Measurements from ENCODE around the gene CFAP20.

CFAP20 gene

DNA sequence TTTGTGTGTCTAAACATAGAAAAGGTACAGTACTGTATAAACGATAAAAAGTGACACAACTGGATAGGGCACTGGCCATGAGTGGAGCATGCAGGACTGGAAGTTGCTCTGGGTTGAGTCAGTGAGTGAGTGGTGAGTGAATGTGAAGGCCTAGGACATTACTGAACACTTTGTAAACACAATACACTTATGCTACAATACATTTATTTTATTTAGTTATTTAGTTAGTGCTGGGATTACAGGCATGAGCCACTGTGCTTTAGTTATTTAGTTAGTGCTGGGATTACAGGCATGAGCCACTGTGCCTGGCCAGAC, 4.6 kb downstream of the CFAP20 start:
- DNase-seq (ENCODE audit: low read depth): no peak

DNA sequence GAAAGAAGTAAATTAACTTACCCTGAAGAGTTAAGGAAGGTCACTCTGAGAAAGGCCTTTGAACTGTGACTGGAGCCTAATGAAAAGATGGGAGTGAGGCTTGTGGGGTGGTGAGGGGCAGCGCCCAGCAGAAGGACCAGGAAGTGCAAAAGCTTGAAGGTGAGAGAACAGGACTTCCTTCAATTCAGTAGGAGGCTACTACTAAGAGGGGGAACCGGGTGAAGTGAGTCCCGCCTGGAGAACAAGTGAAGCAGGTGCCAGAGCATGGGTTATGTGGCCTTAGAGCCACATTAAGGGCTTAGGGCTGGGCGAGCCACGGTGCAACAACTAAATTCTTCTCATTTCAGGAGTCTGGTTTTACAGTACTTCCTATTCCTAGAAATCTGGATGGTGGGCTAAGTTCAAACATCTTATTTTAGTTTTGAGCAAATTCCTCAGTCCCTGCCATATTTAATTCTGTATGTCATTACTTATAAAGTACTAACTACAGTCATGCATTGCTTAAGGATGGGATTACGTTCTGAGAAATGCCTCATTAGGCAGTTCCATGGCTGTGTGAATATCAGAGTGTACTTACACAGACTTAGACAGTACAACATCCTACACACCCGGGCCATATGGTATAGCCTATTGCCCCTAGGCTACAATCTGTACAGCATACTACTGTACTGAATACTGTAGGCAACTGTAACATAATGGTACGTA, 5.1 kb downstream of the CFAP20 start:
- no peak for DNase-seq (ENCODE audit: low read depth)

DNA sequence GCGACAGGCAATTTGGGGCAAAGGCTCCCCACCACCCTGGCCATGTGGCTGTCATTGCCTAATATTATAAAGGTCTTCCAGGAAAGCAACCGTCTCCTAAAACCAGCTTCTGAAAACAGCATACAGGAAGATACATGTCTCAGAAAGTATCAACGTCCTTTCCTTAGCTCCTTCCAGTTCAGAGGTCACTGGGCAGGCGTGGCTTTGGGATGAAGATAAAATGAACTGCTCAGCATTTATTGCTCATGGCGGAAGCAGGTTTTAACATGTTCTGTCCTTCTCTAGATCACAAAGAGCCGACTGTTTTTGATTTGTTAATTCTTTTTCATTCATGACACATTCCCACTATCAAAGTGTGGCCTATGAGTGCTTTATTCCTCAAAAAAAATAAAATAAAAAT, 8.0 kb downstream of the CFAP20 start:
- no peak for DNase-seq (ENCODE audit: low read depth)

DNA sequence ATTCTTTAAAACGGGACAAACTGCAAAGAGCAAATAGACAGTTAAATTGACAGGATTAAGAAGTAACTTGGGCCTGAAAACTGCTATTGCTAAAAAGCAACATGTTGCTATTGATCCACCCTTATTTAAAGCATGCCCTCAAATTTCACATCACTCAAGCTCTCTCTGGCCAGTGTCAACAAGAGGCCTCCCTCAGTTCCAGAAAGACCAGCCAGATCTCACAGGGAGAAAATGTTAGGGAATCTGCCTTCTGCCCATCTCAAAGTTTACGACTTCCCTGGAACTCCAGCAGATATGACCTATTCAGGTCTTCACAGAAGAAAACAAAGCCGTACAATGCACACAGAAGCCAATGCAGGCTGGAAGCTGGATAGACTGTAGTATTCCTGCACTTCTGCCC, 8.9 kb downstream of the CFAP20 start:
- no peak for DNase-seq (ENCODE audit: low read depth)

DNA sequence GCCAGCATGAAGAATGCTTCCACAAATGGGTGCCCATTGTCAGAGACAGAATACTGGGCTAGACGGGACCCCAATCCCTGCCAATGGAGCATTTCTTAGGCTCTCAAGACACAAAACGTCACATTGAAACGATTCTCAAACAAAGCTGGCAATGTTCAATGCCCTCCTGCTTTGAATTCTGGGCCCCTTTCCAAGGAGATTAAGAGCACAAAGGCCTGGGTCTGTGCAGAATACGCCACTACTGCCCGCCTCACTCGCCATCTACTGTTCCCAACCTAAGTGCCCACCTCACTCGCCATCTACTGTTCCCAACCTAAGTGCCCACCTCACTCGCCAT, 9.7 kb downstream of the CFAP20 start:
- DNase-seq (ENCODE audit: low read depth): no peak

DNA sequence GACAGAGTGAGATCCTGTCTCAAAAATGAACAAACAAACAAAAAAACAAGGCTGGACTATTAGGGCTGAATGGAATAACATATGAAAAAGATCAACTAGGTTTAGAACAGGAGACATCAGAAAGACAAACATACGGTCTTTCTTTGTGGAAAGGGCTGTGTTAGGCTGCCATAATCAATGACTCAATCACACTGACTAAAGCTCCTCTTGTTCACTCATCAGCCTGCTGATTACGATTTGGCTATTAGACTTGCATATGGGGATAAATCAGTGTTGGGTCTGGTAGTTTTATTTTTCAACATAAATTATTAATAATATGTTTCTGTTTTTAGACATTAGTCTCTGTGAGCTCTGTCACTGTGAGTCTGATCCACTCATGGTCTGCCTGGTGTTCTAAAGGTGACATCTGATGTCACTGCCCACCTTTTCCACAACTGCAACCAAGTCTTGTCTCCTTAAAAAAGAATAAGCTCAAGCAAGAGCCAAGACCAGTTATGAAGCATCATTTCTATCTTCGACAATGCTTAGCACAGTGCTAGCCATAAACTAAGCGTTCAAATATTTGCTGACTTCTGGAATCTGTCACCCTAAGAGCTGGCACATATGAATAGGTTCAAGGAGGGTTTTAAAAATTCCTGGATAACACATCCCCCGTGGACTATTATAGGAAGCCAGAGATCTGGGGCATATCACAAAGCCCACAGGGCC, 10.2 kb downstream of the CFAP20 start:
- DNase-seq (ENCODE audit: low read depth): no peak

DNA sequence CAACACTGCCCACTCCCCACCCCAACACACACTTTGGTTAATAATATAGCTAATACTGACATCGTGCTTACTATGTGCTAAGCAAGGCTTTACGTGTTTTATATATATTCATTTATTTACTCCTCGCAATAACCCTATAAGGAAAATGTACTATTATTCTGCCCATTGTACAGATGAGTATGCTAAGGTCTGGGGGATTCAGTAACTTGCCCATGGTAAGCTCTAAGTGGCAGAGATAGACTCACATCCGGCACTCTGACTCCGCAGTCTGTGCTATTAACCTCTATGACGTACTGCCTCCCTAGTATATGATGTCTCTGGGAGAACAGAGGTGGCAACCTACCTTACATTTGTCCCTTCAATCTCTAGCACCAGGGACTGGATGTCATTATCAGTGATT, 12.7 kb downstream of the CFAP20 start:
- no peak for DNase-seq (ENCODE audit: low read depth)

DNA sequence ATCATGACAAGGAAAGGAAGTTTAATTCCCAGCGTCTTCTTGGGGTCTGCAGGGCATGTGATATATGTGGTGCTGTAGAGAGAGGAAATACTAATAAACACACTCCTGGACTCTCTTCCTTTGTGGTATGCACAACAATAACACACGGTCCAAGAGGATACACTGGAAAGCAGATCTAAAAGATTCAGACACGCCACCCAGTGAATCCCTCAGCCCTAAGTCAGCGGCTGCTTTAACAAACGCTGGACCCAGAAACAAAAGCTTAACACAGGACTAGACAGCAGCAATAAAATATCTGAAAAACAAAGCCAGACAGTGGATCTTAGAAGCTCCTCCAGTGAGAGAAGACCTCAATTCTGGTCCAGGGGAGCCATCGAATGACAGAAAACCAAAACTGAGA, 13.1 kb downstream of the CFAP20 start:
- DNase-seq (ENCODE audit: low read depth): no peak

DNA sequence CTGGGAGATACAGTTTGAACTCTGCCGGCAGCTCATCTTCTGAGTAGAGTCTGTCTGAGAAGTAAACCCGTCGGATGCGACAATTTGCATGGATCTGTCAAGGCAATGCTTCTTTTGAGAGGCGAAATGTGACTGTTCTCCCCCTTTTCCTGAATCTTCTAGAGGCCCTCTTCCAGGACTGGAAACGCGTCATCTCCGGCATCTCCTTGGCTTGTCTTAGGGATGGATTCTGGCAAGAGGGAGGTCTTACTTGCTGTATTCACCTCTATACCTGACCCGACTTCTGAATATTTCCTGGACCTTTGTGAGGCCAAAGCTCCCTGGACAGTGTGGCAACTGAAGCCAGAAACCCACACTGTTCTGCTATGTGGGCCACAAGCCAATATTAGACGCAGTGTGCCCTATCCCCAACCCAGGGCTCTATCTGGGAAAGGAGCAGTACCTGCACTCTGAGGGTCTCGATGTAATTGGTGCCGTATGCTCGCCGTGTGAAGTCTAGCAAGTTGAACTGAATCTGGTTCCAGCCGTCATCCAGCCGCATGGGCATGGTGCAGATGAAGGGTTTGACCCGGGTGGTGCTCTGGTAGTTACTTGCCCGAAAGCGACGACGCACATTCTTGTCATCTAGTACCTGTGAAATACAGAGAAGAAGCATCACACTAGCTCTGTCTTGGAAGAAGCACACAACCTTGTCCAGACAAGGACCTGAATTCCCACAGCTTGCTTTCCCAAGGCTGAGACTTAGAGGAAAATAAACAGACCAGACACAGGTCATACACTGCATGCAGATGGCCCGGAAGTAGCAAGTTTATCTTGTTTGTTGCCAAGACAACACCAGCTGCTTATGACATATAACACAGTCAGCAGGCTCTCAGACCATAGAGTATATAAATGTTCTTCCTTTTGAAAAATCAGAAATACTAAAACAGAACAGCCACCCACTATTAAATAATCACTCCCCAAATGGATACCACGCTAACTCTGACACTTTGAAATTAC, 14.1 kb downstream of the CFAP20 start:
- DNase-seq (ENCODE audit: low read depth): no peak

DNA sequence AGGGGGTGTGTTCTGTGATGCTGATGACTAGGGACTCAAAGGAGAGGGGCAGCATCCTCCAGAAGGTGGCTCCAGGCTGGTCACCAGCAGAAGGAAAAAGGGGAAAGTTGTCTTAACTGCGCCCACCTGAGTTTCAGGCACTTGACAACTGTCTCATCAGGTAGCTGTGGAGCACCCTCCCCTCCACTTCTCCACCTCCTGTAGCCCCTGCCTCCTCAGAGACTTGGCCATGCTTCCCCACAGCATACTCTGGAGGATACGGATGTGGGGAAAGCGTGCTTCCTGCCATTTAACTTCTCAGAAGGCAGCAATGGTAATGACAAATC, 17.9 kb downstream of the CFAP20 start:
- DNase-seq (ENCODE audit: low read depth): no peak

DNA sequence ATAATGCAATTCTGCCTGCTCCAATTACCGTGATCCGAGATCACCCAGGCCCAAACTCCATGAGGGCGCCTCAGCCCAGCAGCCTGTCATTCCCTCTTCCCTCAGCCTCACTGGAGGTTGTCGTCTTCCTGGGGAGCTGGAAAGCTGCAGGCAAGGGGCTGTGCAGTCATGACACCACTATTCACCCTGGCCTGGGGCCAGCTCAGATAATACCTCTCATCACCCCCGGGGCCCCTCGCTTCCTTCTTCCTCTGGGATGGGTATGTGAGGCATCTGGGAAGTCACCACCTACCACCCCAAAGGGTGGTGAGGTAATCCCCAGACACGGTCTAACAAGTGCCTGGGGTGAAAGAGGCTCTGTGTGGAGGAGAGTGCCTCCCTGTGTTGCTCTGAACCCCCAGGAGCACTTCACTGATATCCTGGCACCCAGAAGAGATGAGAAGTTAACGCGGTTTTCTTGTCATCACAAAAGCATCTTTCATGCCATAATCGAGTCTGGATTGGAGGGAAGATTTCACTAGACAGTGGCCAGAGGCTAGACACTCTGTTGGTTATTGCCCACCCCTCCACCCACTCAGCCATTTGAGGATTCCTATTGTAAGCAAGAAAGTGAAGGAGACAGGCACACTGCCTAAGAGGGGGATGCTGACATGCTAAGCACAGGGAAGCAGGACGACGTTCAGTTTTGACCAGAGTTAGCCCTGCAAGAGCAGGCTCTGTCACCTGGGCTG, 18.4 kb downstream of the CFAP20 start:
- DNase-seq (ENCODE audit: low read depth): no peak

DNA sequence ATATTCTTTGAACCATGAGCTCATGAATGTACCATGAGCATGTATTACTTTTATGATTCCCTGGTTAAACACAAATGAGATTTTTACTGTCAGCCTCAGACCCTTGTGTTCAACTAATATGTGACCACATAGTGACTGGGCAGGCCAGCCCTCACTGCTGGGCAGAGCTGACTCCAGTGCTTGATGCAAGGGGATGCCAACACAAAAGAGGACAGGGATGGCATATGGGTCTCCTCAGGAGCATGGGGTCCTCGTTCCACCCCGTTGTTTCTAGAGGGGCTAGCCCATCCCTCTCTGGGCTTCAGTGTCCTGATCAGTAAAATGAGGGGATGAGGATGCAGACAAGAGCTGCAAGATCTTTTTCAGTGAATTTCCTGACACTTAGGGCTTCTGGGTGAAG, 19.3 kb downstream of the CFAP20 start:
- DNase-seq (ENCODE audit: low read depth): no peak

DNA sequence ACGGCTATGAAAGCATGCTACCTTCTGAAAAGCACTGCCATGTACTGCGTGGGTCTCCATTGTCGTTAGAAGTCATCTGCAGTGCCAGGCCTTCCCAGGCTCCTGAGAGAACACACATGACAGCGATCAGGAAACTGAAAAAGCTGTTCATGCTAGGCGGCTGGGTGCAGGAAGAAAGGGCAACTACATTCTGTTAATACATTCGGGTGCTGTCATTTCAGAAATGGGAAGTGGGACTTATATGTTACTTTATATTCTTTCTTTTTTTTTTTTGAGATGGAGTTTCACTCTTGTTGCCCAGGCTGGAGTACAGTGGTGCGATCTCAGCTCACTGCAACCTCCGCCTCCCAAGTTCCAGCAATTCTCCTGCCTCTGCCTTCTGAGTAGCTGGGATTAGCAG, 19.9 kb downstream of the CFAP20 start:
- DNase-seq (ENCODE audit: low read depth): no peak

DNA sequence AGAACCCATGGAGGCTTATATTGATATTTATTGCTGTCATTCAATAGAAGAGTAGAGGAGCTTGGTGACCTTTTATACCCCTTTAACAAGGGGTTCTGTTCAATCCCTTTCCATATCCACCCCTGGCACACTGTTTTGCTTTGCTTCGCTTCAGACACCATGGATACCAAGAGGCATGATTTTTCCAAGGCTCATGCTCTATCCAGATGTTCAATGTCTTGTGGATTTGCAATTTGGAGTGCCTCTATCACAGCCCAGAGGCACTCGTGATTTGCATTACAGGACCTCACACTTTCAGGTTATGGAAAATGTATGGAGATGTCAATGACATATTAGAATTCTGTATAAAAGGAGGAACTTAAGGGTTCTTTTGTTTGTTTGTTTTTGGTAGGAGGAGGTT, 21.5 kb downstream of the CFAP20 start:
- DNase-seq (ENCODE audit: low read depth): no peak

DNA sequence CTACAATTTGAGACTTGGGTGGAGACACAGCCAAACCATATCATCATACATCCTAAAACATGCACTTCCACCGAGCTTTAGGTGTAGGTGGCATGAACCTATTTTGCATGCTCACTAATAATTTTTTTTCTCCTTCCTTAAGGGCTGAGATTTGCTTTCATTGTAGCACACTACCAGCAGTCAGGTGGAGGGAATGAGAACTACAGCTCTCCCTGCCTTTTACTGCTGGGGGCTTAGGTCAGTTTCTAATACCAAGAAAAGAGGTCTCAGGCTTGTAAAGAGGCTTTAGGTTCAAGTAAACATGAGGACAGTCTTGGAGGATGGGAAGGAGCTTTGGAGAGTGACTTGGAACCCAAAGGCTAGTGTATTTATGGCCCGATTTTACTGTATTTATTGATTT, 22.0 kb downstream of the CFAP20 start:
- DNase-seq (ENCODE audit: low read depth): no peak

DNA sequence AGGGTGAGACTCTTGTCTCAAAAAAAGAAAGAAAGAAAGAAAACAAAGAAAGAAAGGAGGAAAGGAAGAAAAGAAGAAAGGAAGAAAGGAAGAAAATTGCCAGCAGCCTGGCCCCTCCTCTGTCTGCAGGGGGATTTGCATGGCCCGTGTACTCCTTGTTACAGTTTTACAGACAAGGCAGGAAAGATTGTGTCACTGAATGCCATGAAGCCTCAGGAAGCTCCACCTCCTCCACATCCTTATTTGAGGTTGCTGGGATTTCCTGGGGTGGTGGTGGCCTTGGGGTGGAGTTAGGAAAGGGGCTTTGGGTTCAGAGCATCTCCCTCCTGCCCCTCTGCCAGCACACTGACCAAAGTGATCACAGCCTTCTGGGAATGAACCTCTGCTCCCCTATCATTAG, 23.6 kb downstream of the CFAP20 start:
- no peak for DNase-seq (ENCODE audit: low read depth)

DNA sequence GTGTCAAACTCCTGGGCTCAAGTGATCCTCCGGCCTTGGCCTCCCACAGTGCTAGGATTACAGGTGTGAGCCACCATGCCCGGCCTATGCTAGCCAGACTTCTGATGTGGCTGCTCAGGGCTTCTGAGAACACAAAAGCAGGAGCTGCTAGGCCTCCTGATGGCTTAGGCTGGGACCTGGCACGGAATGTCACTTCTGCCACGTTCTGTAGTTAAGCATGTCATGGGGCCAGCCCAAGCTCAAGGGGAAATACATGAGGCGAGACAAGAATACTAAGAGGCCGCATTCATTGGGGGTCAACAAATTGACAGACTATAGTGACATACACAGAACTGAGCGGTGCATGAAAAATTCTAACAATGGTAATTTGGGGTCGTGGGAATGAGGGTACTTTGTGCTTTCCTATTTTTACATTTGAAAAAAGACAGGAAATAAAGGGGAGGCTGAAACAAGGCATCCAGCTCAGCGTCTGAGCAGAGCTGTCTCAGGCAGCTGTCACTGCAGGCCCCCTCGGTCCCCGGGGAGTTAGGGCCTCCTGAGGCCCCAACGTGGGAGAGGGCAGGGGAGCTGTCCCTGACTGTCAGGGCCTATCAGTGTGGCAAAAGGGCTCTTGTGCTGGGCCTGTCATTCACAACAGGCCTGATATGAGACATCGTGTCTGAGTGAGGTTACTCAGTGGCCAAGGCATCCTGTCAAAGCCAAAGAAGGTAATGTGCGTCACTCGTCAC, 26.4 kb downstream of the CFAP20 start:
- no peak for DNase-seq (ENCODE audit: low read depth)

DNA sequence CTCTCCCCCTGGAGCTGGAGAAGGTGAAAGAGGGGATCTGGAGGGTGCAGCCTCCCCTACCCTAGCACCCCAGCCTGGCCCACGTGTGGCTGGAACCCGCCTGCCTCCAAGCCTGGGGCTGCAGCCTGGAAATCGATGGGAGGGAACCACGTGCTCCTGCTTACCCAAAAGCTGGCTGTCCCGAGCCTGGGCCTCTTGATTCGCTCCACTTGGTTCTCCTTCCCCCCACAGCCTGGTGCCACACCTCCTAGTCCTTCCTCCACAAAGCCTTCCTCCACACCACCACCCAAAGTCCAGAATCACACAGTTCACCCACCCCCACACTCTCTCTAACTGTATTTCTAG, 29.3 kb downstream of the CFAP20 start:
- DNase-seq (ENCODE audit: low read depth): no peak

DNA sequence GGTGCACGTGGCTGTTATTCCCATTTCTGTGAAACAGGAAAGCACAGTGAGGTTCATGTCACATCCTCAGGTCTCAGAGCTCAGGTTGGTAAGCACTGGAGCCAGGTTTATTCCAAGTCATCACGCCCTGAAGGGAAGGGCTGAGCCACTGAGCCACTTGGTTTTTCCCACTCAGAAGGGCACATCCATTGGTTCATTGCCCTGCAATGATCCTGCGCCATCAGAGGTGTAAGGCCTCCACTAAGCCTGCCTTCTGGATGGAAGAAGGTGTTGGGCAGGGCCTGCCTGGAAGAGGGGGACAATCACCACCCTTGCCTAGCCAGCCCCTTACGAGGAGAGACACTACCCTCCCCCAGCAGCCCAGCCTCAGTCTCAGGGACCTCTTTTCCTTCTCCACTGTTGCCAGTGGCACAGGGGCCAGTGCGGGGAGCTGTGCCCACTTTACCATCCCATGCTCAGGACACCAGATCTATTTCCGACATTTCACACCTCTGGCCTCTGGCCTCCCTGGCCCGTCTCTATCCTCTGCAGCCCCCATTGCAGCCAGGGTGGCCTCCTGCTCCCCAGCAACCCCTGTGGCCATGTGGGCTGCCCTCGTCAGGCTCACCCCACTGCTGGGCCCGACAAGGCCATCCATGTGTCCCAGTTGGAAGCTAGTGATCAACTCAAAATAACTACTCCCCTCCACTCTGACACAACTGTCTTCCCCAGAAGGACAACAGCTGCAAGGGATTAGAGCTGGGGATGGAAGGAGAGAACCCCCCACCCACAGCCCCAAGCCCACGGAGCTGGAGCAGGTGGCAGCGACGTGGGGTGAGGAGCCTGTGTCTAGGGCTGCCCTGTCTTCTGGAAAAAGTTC, 29.9 kb downstream of the CFAP20 start:
- DNase-seq (ENCODE audit: low read depth): no peak

DNA sequence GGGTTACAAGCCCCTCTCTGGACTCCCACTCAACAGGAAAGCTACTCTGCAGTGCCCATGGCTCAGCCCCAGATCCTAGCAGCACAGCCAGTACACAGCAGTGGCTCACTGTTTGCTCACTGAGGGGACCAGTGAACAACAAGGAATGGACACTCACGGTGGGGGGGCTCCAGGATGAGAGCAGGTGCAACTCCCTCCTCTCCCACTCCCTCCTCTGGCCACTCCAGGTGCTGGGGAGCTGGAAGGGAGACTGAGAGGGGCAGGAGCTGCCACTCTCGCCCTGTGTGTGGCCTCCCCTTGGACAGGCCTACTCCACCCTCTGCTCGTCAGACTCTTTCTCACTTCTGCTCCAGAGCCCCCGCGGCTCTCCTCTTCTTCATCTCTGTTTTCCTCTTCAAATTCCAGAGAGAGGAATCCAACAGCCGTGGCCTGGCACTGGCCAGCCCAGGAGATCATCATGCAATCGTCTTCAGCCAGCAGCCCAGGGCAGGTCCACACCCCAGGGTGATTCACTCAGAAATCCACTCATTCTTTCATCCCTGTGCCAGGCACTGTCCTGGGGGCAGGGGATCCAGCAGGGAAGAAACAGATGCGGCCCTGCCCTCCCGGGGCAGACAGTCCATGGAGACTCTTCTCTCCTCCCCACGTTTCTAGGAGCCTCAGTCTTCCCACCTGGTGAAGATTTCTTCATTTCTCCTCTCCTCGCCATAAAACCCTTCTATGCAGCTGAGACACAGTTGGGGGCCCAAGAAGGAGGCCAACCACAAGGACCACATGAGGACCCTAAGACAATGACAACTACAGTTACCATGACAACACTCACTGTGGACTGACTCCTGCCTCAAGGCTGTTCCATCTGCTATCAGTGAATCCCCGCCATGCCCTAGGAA, 30.7 kb downstream of the CFAP20 start:
- no peak for DNase-seq (ENCODE audit: low read depth)
